GM12878 (cell line): ENCODE results near the gene CCDC88C. TPM values are rescaled to one million over a fixed set of nuclear protein-coding genes. Genes with fewer than 3 reads are reported as not detected.

Experiments
- ATAC-seq: fragments of 200-7000 bp; cut with Tn5 transposase; 3 replicates; pipeline ENCODE4 v1.9.1; 2020; ENCODE audit warnings: mild to moderate bottlenecking, moderate library complexity
- BruUV-seq: library from RNA; stranded (reverse); fragments of 400-500 nt; replicated peaks from 2 replicates; lab custom pipeline; 2021; lab: Mats Ljungman, UMichigan
- CTCF ChIA-PET: fragments of 300-600 bp; sonication (Branson Sonifier 250); formaldehyde crosslinking; extraction: SDS; loops from one replicate; lab custom pipeline; 2021; ENCODE audit warnings: inconsistent platforms; lab: Yijun Ruan, JAX
- POLR2A ChIA-PET: fragments of 350-600 bp; formaldehyde crosslinking; extraction: SDS; loops from one replicate; lab custom pipeline; 2021; ENCODE audit warnings: inconsistent platforms; lab: Charles Lee
- RAD21 ChIA-PET: fragments of 300-600 bp; sonication (Branson Sonifier 250); formaldehyde crosslinking; loops from one replicate; lab custom pipeline; 2023; ENCODE audit warnings: antibody characterized with exemption; ENCODE audit not compliant: unreplicated experiment; lab: Charles Lee
- SMC1A ChIA-PET: fragments of 300-600 bp; sonication (Branson Sonifier 250); formaldehyde crosslinking; loops from one replicate; lab custom pipeline; 2023; ENCODE audit not compliant: unreplicated experiment, uncharacterized antibody; lab: Charles Lee
- DNase-seq: peaks from one replicate; pipeline ENCODE4 v3.0.0-alpha.2; 2011; ENCODE audit warnings: low read depth, low spot score
- FAIRE-seq: peaks from 3 replicates; lab custom pipeline; 2011; peaks lifted over from hg19 to GRCh38; lab: Jason Lieb, UNC
- H2AFZ ChIP-seq: 2 replicates; pipeline ENCODE4 v1.6.0; 2011; ENCODE audit warnings: low read depth, low read length, control low read depth; ENCODE audit not compliant: control insufficient read depth
- H3K27ac ChIP-seq: 2 replicates; pipeline ENCODE4 v1.5.1; 2011; ENCODE audit warnings: control low read depth; ENCODE audit not compliant: control insufficient read depth, insufficient read depth
- H3K27me3 ChIP-seq, 2 experiments: replicated peaks in 1 of 2; 2 replicates each; pipeline versions ENCODE4 v1.6.0 to v1.6.1; 2011; ENCODE audit warnings: low read length in 1 of 2; ENCODE audit not compliant: control insufficient read depth in 2 of 2, insufficient read depth in 2 of 2
- H3K36me3 ChIP-seq, 2 experiments: 2 replicates each; pipeline ENCODE4 v1.5.1; 2011; ENCODE audit warnings: low read length in 1 of 2; ENCODE audit not compliant: control insufficient read depth in 2 of 2, insufficient read depth in 2 of 2
- H3K4me1 ChIP-seq: 2 replicates; pipeline ENCODE4 v1.6.1; 2011; ENCODE audit warnings: mild to moderate bottlenecking, low read length, moderate library complexity, mixed read lengths; ENCODE audit not compliant: control insufficient read depth, insufficient read depth
- H3K4me2 ChIP-seq: 2 replicates; pipeline ENCODE4 v1.6.0; 2011; ENCODE audit warnings: control low read depth; ENCODE audit not compliant: control insufficient read depth, insufficient read depth
- H3K4me3 ChIP-seq: fragments of 200-600 bp; sonication (generic); 2 replicates; pipeline ENCODE4 v1.5.1; 2016
- H3K79me2 ChIP-seq: 2 replicates; pipeline ENCODE4 v1.6.0; 2011; ENCODE audit warnings: low read length; ENCODE audit not compliant: control insufficient read depth, insufficient read depth
- H3K9ac ChIP-seq: 2 replicates; pipeline ENCODE4 v1.8.0; 2011; ENCODE audit warnings: low read length, control low read depth, mixed read lengths; ENCODE audit not compliant: control insufficient read depth, insufficient read depth
- H3K9me3 ChIP-seq: replicated peaks from 3 replicates; pipeline ENCODE4 v1.5.1; 2011; ENCODE audit warnings: mild to moderate bottlenecking, low read length; ENCODE audit not compliant: control insufficient read depth, insufficient read depth
- H4K20me1 ChIP-seq: 2 replicates; pipeline ENCODE4 v1.6.0; 2011; ENCODE audit not compliant: control insufficient read depth, insufficient read depth
- CEBPB ChIP-seq, 2 experiments: fragments of 150-350 bp in 1 of 2; IDR thresholded peaks; 2 replicates each; pipeline ENCODE4 v1.6.1; 2012 to 2014; ENCODE audit warnings: low read depth in 2 of 2, low read length in 2 of 2, borderline replicate concordance in 1 of 2, inconsistent platforms in 1 of 2
- CHD1 ChIP-seq: IDR thresholded peaks from 2 replicates; pipeline ENCODE4 v1.6.1; 2012; ENCODE audit warnings: low read depth, low read length, improper control_type of control experiment
- CREB1 ChIP-seq: IDR thresholded peaks from 2 replicates; pipeline ENCODE4 v1.6.1; 2012; ENCODE audit warnings: low read depth, mild to moderate bottlenecking, inconsistent platforms
- EP300 ChIP-seq, 2 experiments: fragments of 150-350 bp in 1 of 2; IDR thresholded peaks; 2 replicates each; pipeline ENCODE4 v1.6.1; 2011 to 2012; ENCODE audit warnings: low read depth in 2 of 2, low read length in 2 of 2, borderline replicate concordance in 1 of 2, improper control_type of control experiment in 1 of 2, inconsistent platforms in 1 of 2; ENCODE audit not compliant: control insufficient read depth in 1 of 2
- FOXK2 ChIP-seq: fragments of 450-650 bp; IDR thresholded peaks from 2 replicates; pipeline ENCODE4 v1.6.1; 2017; ENCODE audit warnings: mild to moderate bottlenecking, moderate library complexity
- NKRF ChIP-seq: fragments of 450-650 bp; conservative IDR thresholded peaks from 2 replicates; pipeline ENCODE4 v1.6.1; 2017; ENCODE audit warnings: mild to moderate bottlenecking, moderate library complexity
- RAD51 ChIP-seq: fragments of 450-650 bp; IDR thresholded peaks from 2 replicates; pipeline ENCODE4 v1.6.1; 2016; ENCODE audit warnings: moderate library complexity, mild to moderate bottlenecking, inconsistent platforms
- SMC3 ChIP-seq: IDR thresholded peaks from 2 replicates; pipeline ENCODE4 v1.6.1; 2011; ENCODE audit warnings: low read length, improper control_type of control experiment, borderline replicate concordance
- ZNF217 ChIP-seq: fragments of 450-650 bp; IDR thresholded peaks from 2 replicates; pipeline ENCODE4 v1.6.1; 2017; ENCODE audit warnings: antibody characterized with exemption, mild to moderate bottlenecking
- WGBS: methylation state at CpG from one replicate; pipeline ENCODE4 v1.1.6; 2016; ENCODE audit warnings: low lambda C conversion rate; ENCODE audit not compliant: insufficient replicate concordance, insufficient coverage; ENCODE audit errors: missing lambda C conversion rate; 5-methylcytosine and 5-hydroxymethylcytosine counted together
- in situ Hi-C: fragments of 300-500 bp; cut with MboI; formaldehyde crosslinking; loops from 9 replicates; pipeline ENCODE4 v1.14.3; 2018; ENCODE audit warnings: mixed read lengths
- intact Hi-C: fragments of 100-400 bp; cut with micrococcal nuclease; formaldehyde crosslinking; loops from one replicate; pipeline ENCODE4 v1.14.2; 2022; ENCODE audit not compliant: unreplicated experiment
- polyA plus RNA-seq, 11 experiments: library from polyadenylated mRNA; depleted of rRNA in 4 of 11; unstranded in 6 of 11; stranded (reverse) in 5 of 11; fragments of >200 nt; fragmentation: Nextera tagmentation in 4 of 11; fragmentation: Illumina TruSeq in 1 of 11; extraction: Ambion mirVana in 4 of 11; extraction: Trizol in 1 of 11; gene quantifications; 1 replicate in 1 of 11; 2 replicates in 10 of 11; pipeline versions ENCODE4 v1.2.1 to v1.2.3, GENCODE V29; 2011 to 2016; ENCODE audit warnings: inconsistent platforms in 2 of 11, missing spikeins in 2 of 11, low read depth in 1 of 11
- total RNA-seq, 4 experiments: library from RNA; depleted of rRNA in 3 of 4; stranded (reverse); fragments of >200 nt in 3 of 4; fragmentation: Illumina TruSeq in 1 of 4; extraction: Trizol in 1 of 4; gene quantifications; 2 replicates each; pipeline versions ENCODE4 v1.2.1 to v1.2.3, GENCODE V29; 2013 to 2021
- TF ChIP-seq, protein P1 (sequence below): fragments of 450-650 bp; IDR thresholded peaks from 2 replicates; pipeline ENCODE4 v1.6.1; 2017; ENCODE audit warnings: mild to moderate bottlenecking, moderate library complexity
- TF ChIP-seq, protein P2 (sequence below): IDR thresholded peaks from 2 replicates; pipeline ENCODE4 v1.6.1; 2011; ENCODE audit warnings: borderline replicate concordance, low read depth, mild to moderate bottlenecking, moderate library complexity, low read length; ENCODE audit not compliant: insufficient read depth, poor library complexity, severe bottlenecking

The CCDC88C gene
- total and polyA plus RNA-seq, 10 of the 15 experiments (the other 5 are each of a cell fraction or from before 2014, with no cell fraction given) = 4.0 to 79.6 (median 36.6) TPM

DNA sequence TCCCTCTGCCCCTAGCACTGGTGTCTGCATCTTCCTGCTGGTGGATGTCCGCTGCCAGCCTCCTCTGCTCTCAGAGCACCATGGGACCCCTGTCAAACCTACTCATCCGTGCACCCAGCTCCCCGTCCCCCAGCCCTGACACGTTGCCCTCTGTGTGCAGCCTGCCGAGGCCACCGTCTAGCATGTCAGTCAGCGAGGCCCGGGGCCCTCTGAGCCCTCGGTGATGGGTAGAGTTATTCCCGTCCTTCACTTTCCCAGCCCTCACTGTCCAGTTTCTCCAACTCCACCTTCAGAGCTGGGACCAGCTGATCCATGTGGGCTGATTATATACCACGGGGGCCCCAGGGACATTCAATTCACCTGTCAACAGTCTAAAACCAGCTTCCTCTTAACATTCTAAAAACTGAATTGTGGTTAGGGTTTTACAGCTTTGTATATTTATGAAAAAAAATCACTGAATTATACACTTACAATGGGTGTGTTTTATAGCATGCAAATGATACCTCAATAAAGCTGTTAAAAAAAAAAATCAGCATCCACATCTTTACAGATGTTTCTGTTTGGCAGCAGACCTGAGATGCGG is 61.3 kb downstream of the CCDC88C start (continued):
- TF ChIP-seq, protein P1, sequence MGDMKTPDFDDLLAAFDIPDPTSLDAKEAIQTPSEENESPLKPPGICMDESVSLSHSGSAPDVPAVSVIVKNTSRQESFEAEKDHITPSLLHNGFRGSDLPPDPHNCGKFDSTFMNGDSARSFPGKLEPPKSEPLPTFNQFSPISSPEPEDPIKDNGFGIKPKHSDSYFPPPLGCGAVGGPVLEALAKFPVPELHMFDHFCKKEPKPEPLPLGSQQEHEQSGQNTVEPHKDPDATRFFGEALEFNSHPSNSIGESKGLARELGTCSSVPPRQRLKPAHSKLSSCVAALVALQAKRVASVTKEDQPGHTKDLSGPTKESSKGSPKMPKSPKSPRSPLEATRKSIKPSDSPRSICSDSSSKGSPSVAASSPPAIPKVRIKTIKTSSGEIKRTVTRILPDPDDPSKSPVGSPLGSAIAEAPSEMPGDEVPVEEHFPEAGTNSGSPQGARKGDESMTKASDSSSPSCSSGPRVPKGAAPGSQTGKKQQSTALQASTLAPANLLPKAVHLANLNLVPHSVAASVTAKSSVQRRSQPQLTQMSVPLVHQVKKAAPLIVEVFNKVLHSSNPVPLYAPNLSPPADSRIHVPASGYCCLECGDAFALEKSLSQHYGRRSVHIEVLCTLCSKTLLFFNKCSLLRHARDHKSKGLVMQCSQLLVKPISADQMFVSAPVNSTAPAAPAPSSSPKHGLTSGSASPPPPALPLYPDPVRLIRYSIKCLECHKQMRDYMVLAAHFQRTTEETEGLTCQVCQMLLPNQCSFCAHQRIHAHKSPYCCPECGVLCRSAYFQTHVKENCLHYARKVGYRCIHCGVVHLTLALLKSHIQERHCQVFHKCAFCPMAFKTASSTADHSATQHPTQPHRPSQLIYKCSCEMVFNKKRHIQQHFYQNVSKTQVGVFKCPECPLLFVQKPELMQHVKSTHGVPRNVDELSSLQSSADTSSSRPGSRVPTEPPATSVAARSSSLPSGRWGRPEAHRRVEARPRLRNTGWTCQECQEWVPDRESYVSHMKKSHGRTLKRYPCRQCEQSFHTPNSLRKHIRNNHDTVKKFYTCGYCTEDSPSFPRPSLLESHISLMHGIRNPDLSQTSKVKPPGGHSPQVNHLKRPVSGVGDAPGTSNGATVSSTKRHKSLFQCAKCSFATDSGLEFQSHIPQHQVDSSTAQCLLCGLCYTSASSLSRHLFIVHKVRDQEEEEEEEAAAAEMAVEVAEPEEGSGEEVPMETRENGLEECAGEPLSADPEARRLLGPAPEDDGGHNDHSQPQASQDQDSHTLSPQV = no peak

DNA sequence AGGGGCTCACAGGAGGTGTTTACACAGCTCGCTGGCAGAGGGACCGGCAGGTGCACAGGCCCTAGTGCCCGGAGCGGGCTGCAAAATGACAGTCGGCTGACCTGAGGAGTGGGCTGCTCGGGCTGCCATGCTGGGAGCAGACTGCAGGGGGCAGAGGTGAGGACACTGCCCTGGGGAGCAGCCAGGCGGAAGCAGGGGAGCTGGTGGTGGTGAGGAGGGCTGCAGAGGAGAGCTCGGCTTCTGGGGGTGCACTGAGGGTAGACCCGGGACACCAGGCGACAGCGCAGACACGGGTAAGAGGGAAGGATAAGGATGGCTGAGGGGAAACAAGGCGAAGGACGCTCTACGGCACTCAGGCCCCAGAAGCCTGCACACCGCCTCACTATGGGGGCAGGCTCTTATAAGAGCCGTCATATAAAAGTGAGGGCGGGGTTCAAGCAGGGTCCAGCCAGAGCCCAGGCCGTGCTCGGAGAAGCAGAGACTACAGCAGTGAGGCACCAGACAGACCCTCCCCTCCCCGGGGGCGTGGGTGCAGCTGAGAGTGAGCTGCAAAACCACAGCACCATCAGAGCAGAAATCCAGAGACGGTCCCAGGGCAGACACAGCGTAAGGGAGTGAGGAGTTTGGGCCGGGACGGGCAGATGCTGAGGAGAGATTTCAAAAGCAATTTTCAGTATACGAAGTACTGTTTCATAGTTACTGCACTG is 62.5 kb downstream of the CCDC88C start:
- intact Hi-C loops = loop anchor here (2.0 kb wide), 1 partner anchor 62 kb away; the partner anchor contains the start of gene CCDC88C
- no TSS peak for BruUV-seq
- ATAC-seq (peak; percentile 45), DNase-seq (no peak), FAIRE-seq (peak; percentile 65)
- WGBS = 25% methylated on average over 26 of the region's 27 CpGs
- ChIA-PET SMC1A (interaction anchor here (1.0 to 13.7 kb wide), 8 partner anchors 9 to 112 kb away, joined by 3 to 349 read pairs (median 24); partner anchors contain the start of gene CCDC88C), RAD21 (interaction anchor here (0.8 to 9.6 kb wide), 13 partner anchors 9 to 72 kb away, joined by 3 to 236 read pairs (median 9); partner anchors contain the start of gene CCDC88C), POLR2A (interaction anchor here (0.5 to 9.6 kb wide), 14 partner anchors 10 to 281 kb away, joined by 3 to 140 read pairs (median 5); partner anchors contain the start of gene CCDC88C), CTCF (interaction anchor here (0.5 to 5.6 kb wide), 25 partner anchors 9 to 236 kb away, joined by 3 to 70 read pairs (median 6); partner anchors contain the start of gene CCDC88C)
- Histone ChIP-seq H3K4me2 (peak overlapping the region; percentile 99), H4K20me1 (no peaks in the 10 kb centered on the region; the same call in 1 of the 2 replicates), H2AFZ (no peak overlapping the region), H3K36me3 (peaks cover 25 to 33% of the 10 kb centered on the region in 2 experiments), H3K4me3 (peak overlapping the region; percentile 38), H3K79me2 (peaks cover 91% of the 10 kb centered on the region), H3K9me3 (no peaks in the 10 kb centered on the region), H3K4me1 (peaks cover 76% of the 10 kb centered on the region), H3K27ac (peak overlapping the region; percentile 91), H3K9ac (peak overlapping the region; percentile 72), H3K27me3 (no peaks in the 10 kb centered on the region)
- in situ Hi-C loops = loop anchor here (25.0 kb wide), 1 partner anchor 1407 kb away; no protein-coding TSS in a partner anchor
- TF ChIP-seq SMC3 = peak; percentile 55; the same call in 1 of the 2 replicates
- no peak for TF ChIP-seq EP300 (IDR thresholded peaks at IDR 0.05; ENCODE audit: borderline replicate concordance in 1 of 2, control insufficient read depth in 1 of 2, low read depth in 2 of 2, low read length in 2 of 2)
- TF ChIP-seq, protein P2, sequence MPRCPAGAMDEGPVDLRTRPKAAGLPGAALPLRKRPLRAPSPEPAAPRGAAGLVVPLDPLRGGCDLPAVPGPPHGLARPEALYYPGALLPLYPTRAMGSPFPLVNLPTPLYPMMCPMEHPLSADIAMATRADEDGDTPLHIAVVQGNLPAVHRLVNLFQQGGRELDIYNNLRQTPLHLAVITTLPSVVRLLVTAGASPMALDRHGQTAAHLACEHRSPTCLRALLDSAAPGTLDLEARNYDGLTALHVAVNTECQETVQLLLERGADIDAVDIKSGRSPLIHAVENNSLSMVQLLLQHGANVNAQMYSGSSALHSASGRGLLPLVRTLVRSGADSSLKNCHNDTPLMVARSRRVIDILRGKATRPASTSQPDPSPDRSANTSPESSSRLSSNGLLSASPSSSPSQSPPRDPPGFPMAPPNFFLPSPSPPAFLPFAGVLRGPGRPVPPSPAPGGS = no peak
- no peak for TF ChIP-seq FOXK2
- TF ChIP-seq ZNF217 = no peak
- TF ChIP-seq CHD1 = no peak
- 0 out of 2 replicates have a peak, but pooled peaks have one; percentile 41 for TF ChIP-seq NKRF
- TF ChIP-seq RAD51 = no peak
- no peak for TF ChIP-seq CEBPB (IDR thresholded peaks at IDR 0.05; ENCODE audit: borderline replicate concordance in 1 of 2, low read depth in 2 of 2, low read length in 2 of 2)
- TF ChIP-seq CREB1 = no peak
